CD14-positive monocyte (primary cell): Measurements from ENCODE around the gene NTM. TPM values are rescaled to one million over a fixed set of nuclear protein-coding genes. Genes with fewer than 3 reads are reported as not detected.
A peak's percentile ranks its signal among the peaks of the same experiment; 100 is the strongest.

Experiments used
- DNase-seq, 3 donors: peaks; one replicate each; pipeline ENCODE4 v3.0.0-alpha.2; 2011 to 2022
- H2AFZ ChIP-seq: 2 replicates; pipeline ENCODE4 v1.6.0; 2012; ENCODE audit warnings: mild to moderate bottlenecking, low read depth, low read length, inconsistent platforms; ENCODE audit not compliant: insufficient read depth, poor library complexity, severe bottlenecking
- H3K27ac ChIP-seq, 2 donors: 1 replicate in 1 of 2; 2 replicates in 1 of 2; pipeline ENCODE4 v1.5.1; 2012 to 2013; ENCODE audit warnings: low read length in 2 of 2, control low read depth in 1 of 2, inconsistent platforms in 1 of 2, low read depth in 1 of 2, mild to moderate bottlenecking in 1 of 2
- H3K27me3 ChIP-seq, 2 donors: one replicate each; pipeline versions ENCODE4 v1.6.0 to v1.6.1; 2011 to 2013; ENCODE audit warnings: low read length in 2 of 2; ENCODE audit not compliant: control insufficient read depth in 2 of 2, insufficient read depth in 2 of 2
- H3K36me3 ChIP-seq, 2 donors: replicated peaks in 1 of 2; 1 replicate in 1 of 2; 2 replicates in 1 of 2; pipeline versions ENCODE4 v1.5.1 to v1.6.1; 2012 to 2013; ENCODE audit warnings: low read length in 2 of 2, control low read depth in 1 of 2, inconsistent platforms in 1 of 2, mild to moderate bottlenecking in 1 of 2; ENCODE audit not compliant: insufficient read depth in 2 of 2, control insufficient read depth in 1 of 2
- H3K4me1 ChIP-seq, 2 donors: 1 replicate in 1 of 2; 2 replicates in 1 of 2; pipeline versions ENCODE4 v1.5.1 to v1.6.1; 2012 to 2013; ENCODE audit warnings: low read length in 2 of 2, control low read depth in 1 of 2, inconsistent platforms in 1 of 2, mild to moderate bottlenecking in 1 of 2, moderate library complexity in 1 of 2; ENCODE audit not compliant: insufficient read depth in 2 of 2, control insufficient read depth in 1 of 2
- H3K4me2 ChIP-seq: replicated peaks from 2 replicates; pipeline ENCODE3; 2012; ENCODE audit warnings: low read length, moderate library complexity, mild to moderate bottlenecking; ENCODE audit not compliant: poor library complexity, severe bottlenecking; ENCODE audit errors: extremely low read depth
- H3K4me3 ChIP-seq, 3 experiments: fragments of 200-600 bp in 1 of 3; sonication (generic) in 1 of 3; replicated peaks in 1 of 3; 1 replicate in 2 of 3; 2 replicates in 1 of 3; pipeline ENCODE4 v1.5.1; 2011 to 2013; ENCODE audit warnings: low read length in 3 of 3, mild to moderate bottlenecking in 3 of 3, control low read depth in 2 of 3, low read depth in 2 of 3, inconsistent platforms in 1 of 3, moderate library complexity in 1 of 3
- H3K79me2 ChIP-seq: 2 replicates; pipeline ENCODE4 v1.6.0; 2012; ENCODE audit warnings: mild to moderate bottlenecking, control low read depth, inconsistent platforms, low read length, moderate library complexity; ENCODE audit not compliant: insufficient read depth
- H3K9ac ChIP-seq: 2 replicates; pipeline ENCODE4 v1.6.0; 2017; ENCODE audit warnings: low read length, mild to moderate bottlenecking; ENCODE audit not compliant: insufficient read depth, poor library complexity, severe bottlenecking
- H3K9me3 ChIP-seq, 2 donors: replicated peaks in 1 of 2; 1 replicate in 1 of 2; 2 replicates in 1 of 2; pipeline versions ENCODE4 v1.5.1 to v1.6.1; 2012 to 2013; ENCODE audit warnings: low read length in 2 of 2, control low read depth in 1 of 2; ENCODE audit not compliant: control insufficient read depth in 1 of 2, insufficient read depth in 1 of 2
- H4K20me1 ChIP-seq: 2 replicates; pipeline ENCODE4 v1.6.0; 2012; ENCODE audit warnings: mild to moderate bottlenecking, low read length, control low read depth, moderate library complexity; ENCODE audit not compliant: insufficient read depth
- H3K27ac Mint-ChIP-seq, 7 donors: one replicate each; pipeline ENCODE4 v1.8.0; 2020; ENCODE audit warnings: mild to moderate bottlenecking in 7 of 7, mixed read lengths in 7 of 7, moderate library complexity in 6 of 7, inconsistent platforms in 2 of 7
- H3K27me3 Mint-ChIP-seq, 3 donors: one replicate each; pipeline ENCODE4 v1.8.0; 2021 to 2022; ENCODE audit warnings: low read depth in 3 of 3, mild to moderate bottlenecking in 3 of 3, mixed read lengths in 3 of 3, moderate library complexity in 3 of 3, inconsistent platforms in 1 of 3
- H3K36me3 Mint-ChIP-seq, 2 donors: one replicate each; pipeline ENCODE4 v1.8.0; 2020; ENCODE audit warnings: mixed read lengths in 2 of 2, inconsistent platforms in 1 of 2, mild to moderate bottlenecking in 1 of 2
- H3K4me1 Mint-ChIP-seq: one replicate; pipeline ENCODE4 v1.8.0; 2020; ENCODE audit warnings: mild to moderate bottlenecking, mixed read lengths
- H3K4me3 Mint-ChIP-seq, 2 donors: one replicate each; pipeline ENCODE4 v1.8.0; 2020; ENCODE audit warnings: mild to moderate bottlenecking in 2 of 2, mixed read lengths in 2 of 2, moderate library complexity in 1 of 2
- H3K9me3 Mint-ChIP-seq, 7 donors: one replicate each; pipeline ENCODE4 v1.8.0; 2020 to 2022; ENCODE audit warnings: mixed read lengths in 7 of 7, mild to moderate bottlenecking in 6 of 7, moderate library complexity in 6 of 7, inconsistent platforms in 2 of 7
- CTCF ChIP-seq: fragments of 200-600 bp; IDR thresholded peaks from one replicate; pipeline ENCODE4 v1.8.0; 2022; ENCODE audit warnings: antibody characterized with exemption, mild to moderate bottlenecking
- WGBS: methylation state at CpG from one replicate; pipeline ENCODE4 v1.1.5; 2013; ENCODE audit warnings: missing lambda C conversion rate; ENCODE audit not compliant: insufficient coverage; 5-methylcytosine and 5-hydroxymethylcytosine counted together
- intact Hi-C, 2 donors: fragments of 100-400 bp; cut with micrococcal nuclease; formaldehyde crosslinking; loops; one replicate each; pipeline versions ENCODE4 v1.15.0 to v1.15.1; 2023
- polyA plus RNA-seq, 3 donors: library from polyadenylated mRNA; depleted of rRNA in 1 of 3; unstranded in 2 of 3; stranded (reverse) in 1 of 3; fragments of 300-500 nt in 2 of 3; fragments of >200 nt in 1 of 3; fragmentation: Illumina TruSeq in 2 of 3; gene quantifications; 1 replicate in 2 of 3; 2 replicates in 1 of 3; pipeline ENCODE4 v1.2.3, GENCODE V29; 2012 to 2021

The NTM gene
- polyA plus RNA-seq, 3 donors = not detected

GRCh38 chr11:131816051-131816450, 445.6 kb downstream of the NTM start:
- Histone ChIP-seq H3K9ac (no peak overlapping the region), H3K4me3 (no peak overlapping the region), H2AFZ (no peak overlapping the region), H3K27ac (no peak overlapping the region), H3K79me2 (no peaks in the 10 kb centered on the region), H4K20me1 (no peaks in the 10 kb centered on the region), H3K36me3 (no peaks in the 10 kb centered on the region), H3K27me3 (no peaks in the 10 kb centered on the region), H3K9me3 (no peaks in the 10 kb centered on the region), H3K4me2 (no peak overlapping the region), H3K4me1 (peaks cover 4 to 7% of the 10 kb centered on the region in 2 donors)
- DNase-seq = no peak
- Mint-ChIP-seq H3K27me3 (peaks cover 0 to 2% (median 0%) of the 10 kb centered on the region in 3 donors), H3K27ac (peak overlapping the region in 1 of 7 donors; percentile 17), H3K4me1 (peaks cover 10% of the 10 kb centered on the region), H3K4me3 (no peak overlapping the region), H3K36me3 (no peaks in the 10 kb centered on the region), H3K9me3 (peaks cover 0 to 4% (median 0%) of the 10 kb centered on the region in 7 donors)
- no peak for TF ChIP-seq CTCF
- 89% methylated on average over 2 of the region's 5 CpGs for WGBS
- intact Hi-C loops = no loop called here

GRCh38 chr11:131817687-131818188, 447.3 kb downstream of the NTM start:
- H3K4me1 ChIP-seq = peaks cover 13 to 15% of the 10 kb centered on the region in 2 donors
- H3K27me3 ChIP-seq = no peaks in the 10 kb centered on the region
- H3K79me2 ChIP-seq = no peaks in the 10 kb centered on the region
- 84% methylated on average over 4 of the region's 6 CpGs for WGBS
- no peak overlapping the region for H3K27ac ChIP-seq
- Mint-ChIP-seq H3K27me3 (peaks cover 0 to 2% (median 0%) of the 10 kb centered on the region in 3 donors), H3K27ac (no peak overlapping the region), H3K4me1 (peaks cover 18% of the 10 kb centered on the region), H3K4me3 (no peak overlapping the region), H3K36me3 (no peaks in the 10 kb centered on the region), H3K9me3 (peaks cover 0 to 4% (median 0%) of the 10 kb centered on the region in 7 donors)
- no peak for DNase-seq
- H2AFZ ChIP-seq = no peak overlapping the region
- TF ChIP-seq CTCF = no peak
- intact Hi-C loops = no loop called here
- no peak overlapping the region for H3K9ac ChIP-seq
- no peak overlapping the region for H3K4me3 ChIP-seq
- no peak overlapping the region for H3K4me2 ChIP-seq
- H4K20me1 ChIP-seq = no peaks in the 10 kb centered on the region
- H3K36me3 ChIP-seq = no peaks in the 10 kb centered on the region
- H3K9me3 ChIP-seq = no peaks in the 10 kb centered on the region
